Vagina (tissue), 2 donors: ENCODE data around the gene CACNA2D1.

ENCODE experiments used
- CTCF ChIP-seq, 3 experiments: fragments of 450-650 bp in 2 of 3; fragments of 200-600 bp in 1 of 3; sonication (generic) in 1 of 3; IDR thresholded peaks; one replicate each; pipeline ENCODE4 v1.5.1; 2017 to 2019; ENCODE audit warnings: antibody characterized with exemption in 3 of 3, mild to moderate bottlenecking in 2 of 3, moderate library complexity in 2 of 3
- POLR2A ChIP-seq, 2 donors: fragments of 450-650 bp; IDR thresholded peaks; one replicate each; pipeline ENCODE4 v1.6.1; 2017; ENCODE audit warnings: antibody characterized with exemption in 2 of 2, mild to moderate bottlenecking in 2 of 2, moderate library complexity in 2 of 2

DNA sequence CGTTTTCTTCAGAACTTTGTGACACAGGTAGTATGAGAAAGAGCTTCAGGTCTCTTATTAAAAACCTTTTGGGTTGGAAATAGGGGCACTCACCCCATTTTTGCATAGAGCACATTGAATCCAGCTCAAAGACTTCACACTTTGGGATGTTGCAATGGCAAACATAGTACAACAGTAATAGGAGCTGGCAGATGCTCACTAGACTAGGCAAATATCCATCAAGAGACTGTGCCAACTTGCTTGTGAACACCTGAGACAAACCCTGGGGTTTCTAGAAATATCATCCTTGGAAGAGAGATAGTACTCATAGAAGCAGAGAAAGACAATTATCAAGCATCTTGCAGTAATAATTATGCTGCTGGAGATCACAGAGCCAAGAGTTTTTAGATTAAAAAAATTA is 280.0 kb downstream of the CACNA2D1 start:
- no peak for TF ChIP-seq POLR2A (IDR thresholded peaks at IDR 0.05)
- TF ChIP-seq CTCF (IDR thresholded peaks at IDR 0.05), result no peak
